ENCODE results near the gene AMOTL2.

AMOTL2 gene

DNA sequence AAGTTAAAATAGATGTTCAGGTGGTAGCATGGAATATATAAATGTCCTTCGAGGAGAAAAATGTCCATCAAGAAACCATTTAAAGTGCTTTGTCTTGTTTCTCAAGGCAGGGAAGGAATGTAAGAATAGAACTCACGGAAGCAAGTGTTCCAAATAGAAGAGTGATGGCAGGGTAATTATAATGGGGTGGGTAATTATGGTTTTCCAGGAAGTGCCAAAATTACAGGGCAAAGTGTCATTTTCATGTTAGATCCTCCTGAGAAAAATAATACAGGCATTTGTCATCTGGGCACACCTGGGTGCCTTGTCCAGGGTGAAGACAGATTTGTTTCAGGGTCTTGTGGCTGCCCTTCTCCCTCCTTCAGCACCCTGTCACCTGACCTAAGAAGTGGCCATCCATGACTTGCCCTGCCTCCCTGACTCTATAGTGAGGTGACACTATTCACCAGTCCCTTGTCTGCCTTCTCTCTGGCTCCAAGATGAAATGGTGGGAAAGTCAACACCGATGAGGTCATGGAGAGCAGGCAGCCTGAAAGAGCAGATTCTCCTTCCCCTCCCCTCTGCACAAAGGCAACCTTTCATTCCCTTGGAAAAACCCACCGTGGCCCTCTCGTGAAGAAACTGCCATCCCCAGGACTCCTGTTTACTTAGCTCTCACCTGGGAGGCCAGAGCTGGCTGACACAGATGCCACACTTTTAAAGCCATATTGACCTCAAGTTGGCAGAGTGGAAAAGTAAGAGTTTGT, 45.1 kb upstream of the AMOTL2 start:
- Histone ChIP-seq H3K4me3 (replicated peaks; ENCODE audit: insufficient read depth, low read length) (no peak overlapping the region), H3K27me3 (ENCODE audit: insufficient read depth, poor library complexity, severe bottlenecking) (peaks cover 8% of the 10 kb centered on the region), H3K27ac (replicated peaks) (no peak overlapping the region)
- DNase-seq (ENCODE audit: low read depth in 1 of 2, low spot score in 1 of 2): no peak
- TF ChIP-seq SPI1 (IDR thresholded peaks at IDR 0.05; ENCODE audit: borderline replicate concordance, low read depth): no peak
- TF ChIP-seq GABPA (IDR thresholded peaks at IDR 0.05; ENCODE audit: low read depth): no peak
- TF ChIP-seq, protein P1, sequence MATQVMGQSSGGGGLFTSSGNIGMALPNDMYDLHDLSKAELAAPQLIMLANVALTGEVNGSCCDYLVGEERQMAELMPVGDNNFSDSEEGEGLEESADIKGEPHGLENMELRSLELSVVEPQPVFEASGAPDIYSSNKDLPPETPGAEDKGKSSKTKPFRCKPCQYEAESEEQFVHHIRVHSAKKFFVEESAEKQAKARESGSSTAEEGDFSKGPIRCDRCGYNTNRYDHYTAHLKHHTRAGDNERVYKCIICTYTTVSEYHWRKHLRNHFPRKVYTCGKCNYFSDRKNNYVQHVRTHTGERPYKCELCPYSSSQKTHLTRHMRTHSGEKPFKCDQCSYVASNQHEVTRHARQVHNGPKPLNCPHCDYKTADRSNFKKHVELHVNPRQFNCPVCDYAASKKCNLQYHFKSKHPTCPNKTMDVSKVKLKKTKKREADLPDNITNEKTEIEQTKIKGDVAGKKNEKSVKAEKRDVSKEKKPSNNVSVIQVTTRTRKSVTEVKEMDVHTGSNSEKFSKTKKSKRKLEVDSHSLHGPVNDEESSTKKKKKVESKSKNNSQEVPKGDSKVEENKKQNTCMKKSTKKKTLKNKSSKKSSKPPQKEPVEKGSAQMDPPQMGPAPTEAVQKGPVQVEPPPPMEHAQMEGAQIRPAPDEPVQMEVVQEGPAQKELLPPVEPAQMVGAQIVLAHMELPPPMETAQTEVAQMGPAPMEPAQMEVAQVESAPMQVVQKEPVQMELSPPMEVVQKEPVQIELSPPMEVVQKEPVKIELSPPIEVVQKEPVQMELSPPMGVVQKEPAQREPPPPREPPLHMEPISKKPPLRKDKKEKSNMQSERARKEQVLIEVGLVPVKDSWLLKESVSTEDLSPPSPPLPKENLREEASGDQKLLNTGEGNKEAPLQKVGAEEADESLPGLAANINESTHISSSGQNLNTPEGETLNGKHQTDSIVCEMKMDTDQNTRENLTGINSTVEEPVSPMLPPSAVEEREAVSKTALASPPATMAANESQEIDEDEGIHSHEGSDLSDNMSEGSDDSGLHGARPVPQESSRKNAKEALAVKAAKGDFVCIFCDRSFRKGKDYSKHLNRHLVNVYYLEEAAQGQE (IDR thresholded peaks at IDR 0.05; ENCODE audit: insufficient replicate concordance, low read depth): no peak
- no peak for TF ChIP-seq POLR2AphosphoS5 (IDR thresholded peaks at IDR 0.05; ENCODE audit: low read depth)
- TF ChIP-seq, protein P2, sequence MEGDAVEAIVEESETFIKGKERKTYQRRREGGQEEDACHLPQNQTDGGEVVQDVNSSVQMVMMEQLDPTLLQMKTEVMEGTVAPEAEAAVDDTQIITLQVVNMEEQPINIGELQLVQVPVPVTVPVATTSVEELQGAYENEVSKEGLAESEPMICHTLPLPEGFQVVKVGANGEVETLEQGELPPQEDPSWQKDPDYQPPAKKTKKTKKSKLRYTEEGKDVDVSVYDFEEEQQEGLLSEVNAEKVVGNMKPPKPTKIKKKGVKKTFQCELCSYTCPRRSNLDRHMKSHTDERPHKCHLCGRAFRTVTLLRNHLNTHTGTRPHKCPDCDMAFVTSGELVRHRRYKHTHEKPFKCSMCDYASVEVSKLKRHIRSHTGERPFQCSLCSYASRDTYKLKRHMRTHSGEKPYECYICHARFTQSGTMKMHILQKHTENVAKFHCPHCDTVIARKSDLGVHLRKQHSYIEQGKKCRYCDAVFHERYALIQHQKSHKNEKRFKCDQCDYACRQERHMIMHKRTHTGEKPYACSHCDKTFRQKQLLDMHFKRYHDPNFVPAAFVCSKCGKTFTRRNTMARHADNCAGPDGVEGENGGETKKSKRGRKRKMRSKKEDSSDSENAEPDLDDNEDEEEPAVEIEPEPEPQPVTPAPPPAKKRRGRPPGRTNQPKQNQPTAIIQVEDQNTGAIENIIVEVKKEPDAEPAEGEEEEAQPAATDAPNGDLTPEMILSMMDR (IDR thresholded peaks at IDR 0.05; ENCODE audit: insufficient read depth, low read length): no peak

DNA sequence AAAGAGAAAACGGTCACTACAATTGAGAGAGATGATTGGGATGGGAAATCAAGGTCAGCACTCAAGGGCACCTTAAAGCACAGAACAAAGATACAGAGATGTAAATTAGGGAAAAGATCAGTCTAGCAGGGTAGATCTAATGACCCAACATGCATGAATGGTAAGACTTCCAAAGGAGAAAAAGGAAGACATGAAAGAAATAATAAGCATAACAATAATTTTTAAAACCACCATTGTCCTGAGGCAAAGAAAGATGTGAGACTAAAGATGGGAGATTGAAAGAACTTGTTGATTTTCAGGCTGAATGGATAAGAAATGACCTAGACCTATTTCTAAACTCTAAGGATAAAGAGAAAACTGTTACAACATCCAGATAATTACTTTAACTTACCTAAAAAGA, 34.8 kb upstream of the AMOTL2 start:
- Histone ChIP-seq H3K4me3 (replicated peaks; ENCODE audit: insufficient read depth, low read length) (no peak overlapping the region), H3K27ac (replicated peaks) (no peak overlapping the region), H3K27me3 (ENCODE audit: insufficient read depth, poor library complexity, severe bottlenecking) (peaks cover 22% of the 10 kb centered on the region)
- no peak for TF ChIP-seq POLR2AphosphoS5 (IDR thresholded peaks at IDR 0.05; ENCODE audit: low read depth)
- TF ChIP-seq GABPA (IDR thresholded peaks at IDR 0.05; ENCODE audit: low read depth): no peak
- TF ChIP-seq, protein P2 (IDR thresholded peaks at IDR 0.05; ENCODE audit: insufficient read depth, low read length): no peak
- TF ChIP-seq SPI1 (IDR thresholded peaks at IDR 0.05; ENCODE audit: borderline replicate concordance, low read depth): no peak
- TF ChIP-seq, protein P1 (IDR thresholded peaks at IDR 0.05; ENCODE audit: insufficient replicate concordance, low read depth): no peak
- DNase-seq (ENCODE audit: low read depth in 1 of 2, low spot score in 1 of 2): no peak

DNA sequence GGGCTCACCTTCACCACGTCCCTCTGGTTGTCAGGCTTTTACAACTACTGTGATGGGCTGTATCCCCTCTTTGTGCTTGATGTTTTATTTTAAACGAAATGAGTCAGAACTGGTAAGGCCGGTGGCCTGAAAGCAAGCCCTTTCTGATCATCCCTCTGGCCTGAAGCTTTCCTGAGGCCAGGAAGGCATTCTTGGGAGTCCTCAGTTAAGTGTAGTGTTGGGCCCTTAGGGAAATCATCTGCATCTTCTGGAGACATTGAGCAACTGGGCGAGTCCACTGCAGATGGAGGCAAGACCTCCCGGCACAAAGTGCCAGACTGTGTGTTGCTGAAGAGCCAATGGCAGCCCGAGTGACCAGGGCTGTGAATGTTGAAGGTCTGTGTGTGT, 33.0 kb upstream of the AMOTL2 start:
- DNase-seq (ENCODE audit: low read depth in 1 of 2, low spot score in 1 of 2): no peak
- no peak overlapping the region for H3K27ac ChIP-seq (replicated peaks)
- peaks cover 20% of the 10 kb centered on the region for H3K27me3 ChIP-seq (ENCODE audit: insufficient read depth, poor library complexity, severe bottlenecking)
- TF ChIP-seq POLR2AphosphoS5 (IDR thresholded peaks at IDR 0.05; ENCODE audit: low read depth) (no peak), GABPA (IDR thresholded peaks at IDR 0.05; ENCODE audit: low read depth) (no peak), SPI1 (IDR thresholded peaks at IDR 0.05; ENCODE audit: borderline replicate concordance, low read depth) (no peak)
- TF ChIP-seq, protein P1 (IDR thresholded peaks at IDR 0.05; ENCODE audit: insufficient replicate concordance, low read depth): no peak
- TF ChIP-seq, protein P2 (IDR thresholded peaks at IDR 0.05; ENCODE audit: insufficient read depth, low read length): no peak
- no peak overlapping the region for H3K4me3 ChIP-seq (replicated peaks; ENCODE audit: insufficient read depth, low read length)

Data from HL-60 (cell line).